Measurements from ENCODE around the gene STARD3NL. TPM values are rescaled to one million over a fixed set of nuclear protein-coding genes. Genes with fewer than 3 reads are reported as not detected.
A peak's percentile ranks its signal among the peaks of the same experiment; 100 is the strongest.

STARD3NL gene
- total and polyA plus RNA-seq, 10 of the 15 experiments (the other 5 are each of a cell fraction or from before 2014, with no cell fraction given): 66.1 to 133 (median 85.7) TPM

DNA sequence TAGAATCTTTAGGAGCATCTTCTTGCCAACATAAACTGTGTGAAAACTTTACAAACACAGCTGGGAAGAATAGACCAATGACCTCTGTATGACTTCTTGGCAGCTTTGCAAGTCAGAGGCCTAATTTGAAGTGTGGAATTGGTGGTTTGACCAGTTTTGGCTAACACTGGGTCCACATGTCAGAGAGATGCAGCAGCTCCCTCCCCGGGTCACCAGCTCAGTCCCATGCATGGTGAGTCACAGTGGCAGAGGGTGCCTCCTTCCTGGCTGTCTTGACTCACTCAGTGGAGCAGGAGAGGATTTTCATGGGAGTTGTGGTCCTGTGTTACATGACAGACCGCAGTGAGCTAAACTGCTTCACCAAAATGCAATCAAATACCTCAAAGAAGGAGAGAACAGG lies 8.2 kb upstream of the STARD3NL start (continued):
- TF ChIP-seq, protein P1, sequence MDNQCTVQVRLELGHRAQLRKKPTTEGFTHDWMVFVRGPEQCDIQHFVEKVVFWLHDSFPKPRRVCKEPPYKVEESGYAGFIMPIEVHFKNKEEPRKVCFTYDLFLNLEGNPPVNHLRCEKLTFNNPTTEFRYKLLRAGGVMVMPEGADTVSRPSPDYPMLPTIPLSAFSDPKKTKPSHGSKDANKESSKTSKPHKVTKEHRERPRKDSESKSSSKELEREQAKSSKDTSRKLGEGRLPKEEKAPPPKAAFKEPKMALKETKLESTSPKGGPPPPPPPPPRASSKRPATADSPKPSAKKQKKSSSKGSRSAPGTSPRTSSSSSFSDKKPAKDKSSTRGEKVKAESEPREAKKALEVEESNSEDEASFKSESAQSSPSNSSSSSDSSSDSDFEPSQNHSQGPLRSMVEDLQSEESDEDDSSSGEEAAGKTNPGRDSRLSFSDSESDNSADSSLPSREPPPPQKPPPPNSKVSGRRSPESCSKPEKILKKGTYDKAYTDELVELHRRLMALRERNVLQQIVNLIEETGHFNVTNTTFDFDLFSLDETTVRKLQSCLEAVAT (IDR thresholded peaks at IDR 0.05): no peak
- TF ChIP-seq SIX5 (IDR thresholded peaks at IDR 0.05; ENCODE audit: low read depth, low read length, severe bottlenecking): no peak
- TF ChIP-seq, protein P2, sequence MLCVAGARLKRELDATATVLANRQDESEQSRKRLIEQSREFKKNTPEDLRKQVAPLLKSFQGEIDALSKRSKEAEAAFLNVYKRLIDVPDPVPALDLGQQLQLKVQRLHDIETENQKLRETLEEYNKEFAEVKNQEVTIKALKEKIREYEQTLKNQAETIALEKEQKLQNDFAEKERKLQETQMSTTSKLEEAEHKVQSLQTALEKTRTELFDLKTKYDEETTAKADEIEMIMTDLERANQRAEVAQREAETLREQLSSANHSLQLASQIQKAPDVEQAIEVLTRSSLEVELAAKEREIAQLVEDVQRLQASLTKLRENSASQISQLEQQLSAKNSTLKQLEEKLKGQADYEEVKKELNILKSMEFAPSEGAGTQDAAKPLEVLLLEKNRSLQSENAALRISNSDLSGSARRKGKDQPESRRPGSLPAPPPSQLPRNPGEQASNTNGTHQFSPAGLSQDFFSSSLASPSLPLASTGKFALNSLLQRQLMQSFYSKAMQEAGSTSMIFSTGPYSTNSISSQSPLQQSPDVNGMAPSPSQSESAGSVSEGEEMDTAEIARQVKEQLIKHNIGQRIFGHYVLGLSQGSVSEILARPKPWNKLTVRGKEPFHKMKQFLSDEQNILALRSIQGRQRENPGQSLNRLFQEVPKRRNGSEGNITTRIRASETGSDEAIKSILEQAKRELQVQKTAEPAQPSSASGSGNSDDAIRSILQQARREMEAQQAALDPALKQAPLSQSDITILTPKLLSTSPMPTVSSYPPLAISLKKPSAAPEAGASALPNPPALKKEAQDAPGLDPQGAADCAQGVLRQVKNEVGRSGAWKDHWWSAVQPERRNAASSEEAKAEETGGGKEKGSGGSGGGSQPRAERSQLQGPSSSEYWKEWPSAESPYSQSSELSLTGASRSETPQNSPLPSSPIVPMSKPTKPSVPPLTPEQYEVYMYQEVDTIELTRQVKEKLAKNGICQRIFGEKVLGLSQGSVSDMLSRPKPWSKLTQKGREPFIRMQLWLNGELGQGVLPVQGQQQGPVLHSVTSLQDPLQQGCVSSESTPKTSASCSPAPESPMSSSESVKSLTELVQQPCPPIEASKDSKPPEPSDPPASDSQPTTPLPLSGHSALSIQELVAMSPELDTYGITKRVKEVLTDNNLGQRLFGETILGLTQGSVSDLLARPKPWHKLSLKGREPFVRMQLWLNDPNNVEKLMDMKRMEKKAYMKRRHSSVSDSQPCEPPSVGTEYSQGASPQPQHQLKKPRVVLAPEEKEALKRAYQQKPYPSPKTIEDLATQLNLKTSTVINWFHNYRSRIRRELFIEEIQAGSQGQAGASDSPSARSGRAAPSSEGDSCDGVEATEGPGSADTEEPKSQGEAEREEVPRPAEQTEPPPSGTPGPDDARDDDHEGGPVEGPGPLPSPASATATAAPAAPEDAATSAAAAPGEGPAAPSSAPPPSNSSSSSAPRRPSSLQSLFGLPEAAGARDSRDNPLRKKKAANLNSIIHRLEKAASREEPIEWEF (IDR thresholded peaks at IDR 0.05; ENCODE audit: insufficient replicate concordance, low read depth, low read length): peak; percentile 13
- no peak for TF ChIP-seq ZNF274 (IDR thresholded peaks at IDR 0.05; ENCODE audit: insufficient read depth, insufficient read length)
- no peak for TF ChIP-seq EGR1 (IDR thresholded peaks at IDR 0.05; ENCODE audit: borderline replicate concordance in 1 of 2, low read depth in 2 of 2, low read length in 2 of 2)
- TF ChIP-seq ZSCAN29 (IDR thresholded peaks at IDR 0.05): no peak
- no peak for TF ChIP-seq CHD4 (IDR thresholded peaks at IDR 0.05)
- TF ChIP-seq SMAD1 (IDR thresholded peaks at IDR 0.05; ENCODE audit: low read depth, partially characterized antibody): no peak
- TF ChIP-seq PML (IDR thresholded peaks at IDR 0.05; ENCODE audit: low read length): no peak
- no peak for TF ChIP-seq SMARCA5 (IDR thresholded peaks at IDR 0.05)
- TF ChIP-seq ZNF622 (IDR thresholded peaks at IDR 0.05): no peak
- no peak for TF ChIP-seq CREB1 (IDR thresholded peaks at IDR 0.05; ENCODE audit: low read depth)
- TF ChIP-seq BACH1 (IDR thresholded peaks at IDR 0.05; ENCODE audit: borderline replicate concordance): no peak; the same call in 1 of the 2 replicates
- TF ChIP-seq, protein P3, sequence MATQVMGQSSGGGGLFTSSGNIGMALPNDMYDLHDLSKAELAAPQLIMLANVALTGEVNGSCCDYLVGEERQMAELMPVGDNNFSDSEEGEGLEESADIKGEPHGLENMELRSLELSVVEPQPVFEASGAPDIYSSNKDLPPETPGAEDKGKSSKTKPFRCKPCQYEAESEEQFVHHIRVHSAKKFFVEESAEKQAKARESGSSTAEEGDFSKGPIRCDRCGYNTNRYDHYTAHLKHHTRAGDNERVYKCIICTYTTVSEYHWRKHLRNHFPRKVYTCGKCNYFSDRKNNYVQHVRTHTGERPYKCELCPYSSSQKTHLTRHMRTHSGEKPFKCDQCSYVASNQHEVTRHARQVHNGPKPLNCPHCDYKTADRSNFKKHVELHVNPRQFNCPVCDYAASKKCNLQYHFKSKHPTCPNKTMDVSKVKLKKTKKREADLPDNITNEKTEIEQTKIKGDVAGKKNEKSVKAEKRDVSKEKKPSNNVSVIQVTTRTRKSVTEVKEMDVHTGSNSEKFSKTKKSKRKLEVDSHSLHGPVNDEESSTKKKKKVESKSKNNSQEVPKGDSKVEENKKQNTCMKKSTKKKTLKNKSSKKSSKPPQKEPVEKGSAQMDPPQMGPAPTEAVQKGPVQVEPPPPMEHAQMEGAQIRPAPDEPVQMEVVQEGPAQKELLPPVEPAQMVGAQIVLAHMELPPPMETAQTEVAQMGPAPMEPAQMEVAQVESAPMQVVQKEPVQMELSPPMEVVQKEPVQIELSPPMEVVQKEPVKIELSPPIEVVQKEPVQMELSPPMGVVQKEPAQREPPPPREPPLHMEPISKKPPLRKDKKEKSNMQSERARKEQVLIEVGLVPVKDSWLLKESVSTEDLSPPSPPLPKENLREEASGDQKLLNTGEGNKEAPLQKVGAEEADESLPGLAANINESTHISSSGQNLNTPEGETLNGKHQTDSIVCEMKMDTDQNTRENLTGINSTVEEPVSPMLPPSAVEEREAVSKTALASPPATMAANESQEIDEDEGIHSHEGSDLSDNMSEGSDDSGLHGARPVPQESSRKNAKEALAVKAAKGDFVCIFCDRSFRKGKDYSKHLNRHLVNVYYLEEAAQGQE (IDR thresholded peaks at IDR 0.05; ENCODE audit: low read depth, low read length): no peak
- TF ChIP-seq, protein P4, sequence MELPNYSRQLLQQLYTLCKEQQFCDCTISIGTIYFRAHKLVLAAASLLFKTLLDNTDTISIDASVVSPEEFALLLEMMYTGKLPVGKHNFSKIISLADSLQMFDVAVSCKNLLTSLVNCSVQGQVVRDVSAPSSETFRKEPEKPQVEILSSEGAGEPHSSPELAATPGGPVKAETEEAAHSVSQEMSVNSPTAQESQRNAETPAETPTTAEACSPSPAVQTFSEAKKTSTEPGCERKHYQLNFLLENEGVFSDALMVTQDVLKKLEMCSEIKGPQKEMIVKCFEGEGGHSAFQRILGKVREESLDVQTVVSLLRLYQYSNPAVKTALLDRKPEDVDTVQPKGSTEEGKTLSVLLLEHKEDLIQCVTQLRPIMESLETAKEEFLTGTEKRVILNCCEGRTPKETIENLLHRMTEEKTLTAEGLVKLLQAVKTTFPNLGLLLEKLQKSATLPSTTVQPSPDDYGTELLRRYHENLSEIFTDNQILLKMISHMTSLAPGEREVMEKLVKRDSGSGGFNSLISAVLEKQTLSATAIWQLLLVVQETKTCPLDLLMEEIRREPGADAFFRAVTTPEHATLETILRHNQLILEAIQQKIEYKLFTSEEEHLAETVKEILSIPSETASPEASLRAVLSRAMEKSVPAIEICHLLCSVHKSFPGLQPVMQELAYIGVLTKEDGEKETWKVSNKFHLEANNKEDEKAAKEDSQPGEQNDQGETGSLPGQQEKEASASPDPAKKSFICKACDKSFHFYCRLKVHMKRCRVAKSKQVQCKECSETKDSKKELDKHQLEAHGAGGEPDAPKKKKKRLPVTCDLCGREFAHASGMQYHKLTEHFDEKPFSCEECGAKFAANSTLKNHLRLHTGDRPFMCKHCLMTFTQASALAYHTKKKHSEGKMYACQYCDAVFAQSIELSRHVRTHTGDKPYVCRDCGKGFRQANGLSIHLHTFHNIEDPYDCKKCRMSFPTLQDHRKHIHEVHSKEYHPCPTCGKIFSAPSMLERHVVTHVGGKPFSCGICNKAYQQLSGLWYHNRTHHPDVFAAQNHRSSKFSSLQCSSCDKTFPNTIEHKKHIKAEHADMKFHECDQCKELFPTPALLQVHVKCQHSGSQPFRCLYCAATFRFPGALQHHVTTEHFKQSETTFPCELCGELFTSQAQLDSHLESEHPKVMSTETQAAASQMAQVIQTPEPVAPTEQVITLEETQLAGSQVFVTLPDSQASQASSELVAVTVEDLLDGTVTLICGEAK (IDR thresholded peaks at IDR 0.05; ENCODE audit: borderline replicate concordance): no peak
